Type B pancreatic cell (in vitro differentiated cells): Measurements from ENCODE around the gene ETV6. TPM values are rescaled to one million over a fixed set of nuclear protein-coding genes. Genes with fewer than 3 reads are reported as not detected.

ENCODE experiments used
- DNase-seq: peaks from one replicate; pipeline ENCODE4 v3.0.0; 2021; ENCODE audit warnings: mixed read lengths; ENCODE audit not compliant: unreplicated experiment; ENCODE audit errors: extremely low spot score
- H3K27ac Mint-ChIP-seq: 2 replicates; pipeline ENCODE4 v1.8.0; 2021; ENCODE audit warnings: mild to moderate bottlenecking, mixed read lengths
- H3K27me3 Mint-ChIP-seq: 2 replicates; pipeline ENCODE4 v1.8.0; 2021; ENCODE audit warnings: mixed read lengths
- H3K36me3 Mint-ChIP-seq: 2 replicates; pipeline ENCODE4 v1.8.0; 2021; ENCODE audit warnings: mixed read lengths
- H3K4me1 Mint-ChIP-seq: one replicate; pipeline ENCODE4 v1.8.0; 2021; ENCODE audit warnings: mixed read lengths; ENCODE audit not compliant: unreplicated experiment
- H3K4me3 Mint-ChIP-seq: 2 replicates; pipeline ENCODE4 v1.8.0; 2021; ENCODE audit warnings: mild to moderate bottlenecking, mixed read lengths
- H3K9me3 Mint-ChIP-seq: 2 replicates; pipeline ENCODE4 v1.8.0; 2021; ENCODE audit warnings: mixed read lengths
- total RNA-seq: library from RNA; stranded (reverse); gene quantifications from 2 replicates; pipeline ENCODE4 v1.2.1, GENCODE V29; 2021; ENCODE audit warnings: low replicate concordance
- TF ChIP-seq, protein P1 (sequence below): fragments of 200-600 bp; sonication (generic); conservative IDR thresholded peaks from 2 replicates; pipeline ENCODE4 v1.5.0; 2021; ENCODE audit warnings: antibody characterized with exemption, mild to moderate bottlenecking

ETV6 gene
- total RNA-seq, 1 donor from 2014 or later = 26.5 TPM

DNA sequence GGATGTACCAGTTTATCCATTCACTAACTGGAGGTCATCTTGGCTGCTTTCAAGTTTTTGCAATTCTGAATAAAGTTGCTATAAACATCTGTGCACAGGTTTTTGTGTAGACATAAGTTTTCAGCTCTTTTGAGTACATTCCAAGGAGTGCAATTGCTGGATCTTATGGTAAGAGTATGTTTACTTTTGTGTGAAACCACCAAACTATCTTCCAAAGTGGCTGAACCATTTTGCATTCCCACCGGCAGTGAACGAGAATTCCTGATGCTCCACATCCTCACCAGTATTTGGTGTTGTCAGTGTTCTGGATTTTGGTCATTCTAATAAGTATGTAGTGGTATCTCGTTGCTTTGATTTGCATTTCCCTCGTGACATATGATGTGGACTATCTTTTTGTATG is 270.8 kb downstream of the ETV6 start:
- Mint-ChIP-seq H3K9me3 (no peaks in the 10 kb centered on the region), H3K36me3 (no peaks in the 10 kb centered on the region)
- DNase-seq = no peak

DNA sequence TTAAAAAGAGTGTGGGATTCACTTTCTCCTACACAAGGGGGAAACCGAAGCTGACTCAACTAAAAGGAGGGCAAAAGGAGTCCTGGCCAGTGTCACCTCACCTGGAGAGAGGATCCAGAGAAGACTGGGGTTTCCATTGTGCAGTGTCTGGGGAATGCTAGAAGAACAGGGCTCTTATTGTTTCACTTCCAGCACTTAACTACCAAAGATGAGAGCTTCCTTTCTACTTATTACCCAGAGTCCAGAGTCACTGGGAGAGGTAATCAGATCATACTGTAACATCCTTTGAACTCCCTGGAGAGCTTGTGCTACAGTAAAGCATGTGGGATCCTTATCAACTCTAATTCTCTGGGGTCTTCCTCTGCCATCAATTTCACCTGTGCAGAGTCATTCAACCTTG is 272.9 kb downstream of the ETV6 start:
- H3K36me3 Mint-ChIP-seq = no peaks in the 10 kb centered on the region
- TF ChIP-seq, protein P1, sequence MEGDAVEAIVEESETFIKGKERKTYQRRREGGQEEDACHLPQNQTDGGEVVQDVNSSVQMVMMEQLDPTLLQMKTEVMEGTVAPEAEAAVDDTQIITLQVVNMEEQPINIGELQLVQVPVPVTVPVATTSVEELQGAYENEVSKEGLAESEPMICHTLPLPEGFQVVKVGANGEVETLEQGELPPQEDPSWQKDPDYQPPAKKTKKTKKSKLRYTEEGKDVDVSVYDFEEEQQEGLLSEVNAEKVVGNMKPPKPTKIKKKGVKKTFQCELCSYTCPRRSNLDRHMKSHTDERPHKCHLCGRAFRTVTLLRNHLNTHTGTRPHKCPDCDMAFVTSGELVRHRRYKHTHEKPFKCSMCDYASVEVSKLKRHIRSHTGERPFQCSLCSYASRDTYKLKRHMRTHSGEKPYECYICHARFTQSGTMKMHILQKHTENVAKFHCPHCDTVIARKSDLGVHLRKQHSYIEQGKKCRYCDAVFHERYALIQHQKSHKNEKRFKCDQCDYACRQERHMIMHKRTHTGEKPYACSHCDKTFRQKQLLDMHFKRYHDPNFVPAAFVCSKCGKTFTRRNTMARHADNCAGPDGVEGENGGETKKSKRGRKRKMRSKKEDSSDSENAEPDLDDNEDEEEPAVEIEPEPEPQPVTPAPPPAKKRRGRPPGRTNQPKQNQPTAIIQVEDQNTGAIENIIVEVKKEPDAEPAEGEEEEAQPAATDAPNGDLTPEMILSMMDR = no peak

More for the DNA sequence above, 270.8 kb downstream of the ETV6 start:
- H3K4me1 Mint-ChIP-seq = peaks cover 4% of the 10 kb centered on the region
- no peak overlapping the region for H3K4me3 Mint-ChIP-seq
- TF ChIP-seq, protein P1 = no peak
- no peak overlapping the region for H3K27ac Mint-ChIP-seq
- peaks cover 20% of the 10 kb centered on the region for H3K27me3 Mint-ChIP-seq

DNA sequence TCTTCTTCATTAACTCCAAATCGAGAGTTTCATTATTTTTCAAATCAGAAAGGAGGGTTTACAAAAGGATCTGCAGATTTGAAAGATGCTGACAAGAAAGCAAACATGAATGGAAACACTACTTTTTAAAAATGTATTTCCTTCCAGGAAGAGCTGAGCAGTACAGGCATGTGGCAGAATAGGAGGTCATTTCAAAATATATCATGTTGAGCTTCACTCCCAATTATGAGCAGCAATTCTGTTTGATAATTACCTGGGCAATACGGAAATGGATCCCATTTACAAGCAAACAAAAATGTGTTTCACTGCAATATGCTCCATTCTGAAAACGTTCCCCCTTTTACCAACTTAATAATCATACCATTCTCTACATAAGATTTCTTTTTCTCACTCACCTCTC is 273.6 kb downstream of the ETV6 start:
- peaks cover 4% of the 10 kb centered on the region for H3K4me1 Mint-ChIP-seq
- TF ChIP-seq, protein P1 = no peak
- H3K4me3 Mint-ChIP-seq = no peak overlapping the region
- no peaks in the 10 kb centered on the region for H3K36me3 Mint-ChIP-seq
- H3K9me3 Mint-ChIP-seq = no peaks in the 10 kb centered on the region
- peaks cover 20% of the 10 kb centered on the region for H3K27me3 Mint-ChIP-seq
- H3K27ac Mint-ChIP-seq = no peak overlapping the region
- no peak for DNase-seq

More for the DNA sequence above, 272.9 kb downstream of the ETV6 start:
- no peak for DNase-seq
- H3K27me3 Mint-ChIP-seq = peaks cover 20% of the 10 kb centered on the region
- H3K27ac Mint-ChIP-seq = peak overlapping the region; percentile 21
- H3K4me1 Mint-ChIP-seq = peaks cover 4% of the 10 kb centered on the region
- no peak overlapping the region for H3K4me3 Mint-ChIP-seq
- no peaks in the 10 kb centered on the region for H3K9me3 Mint-ChIP-seq

DNA sequence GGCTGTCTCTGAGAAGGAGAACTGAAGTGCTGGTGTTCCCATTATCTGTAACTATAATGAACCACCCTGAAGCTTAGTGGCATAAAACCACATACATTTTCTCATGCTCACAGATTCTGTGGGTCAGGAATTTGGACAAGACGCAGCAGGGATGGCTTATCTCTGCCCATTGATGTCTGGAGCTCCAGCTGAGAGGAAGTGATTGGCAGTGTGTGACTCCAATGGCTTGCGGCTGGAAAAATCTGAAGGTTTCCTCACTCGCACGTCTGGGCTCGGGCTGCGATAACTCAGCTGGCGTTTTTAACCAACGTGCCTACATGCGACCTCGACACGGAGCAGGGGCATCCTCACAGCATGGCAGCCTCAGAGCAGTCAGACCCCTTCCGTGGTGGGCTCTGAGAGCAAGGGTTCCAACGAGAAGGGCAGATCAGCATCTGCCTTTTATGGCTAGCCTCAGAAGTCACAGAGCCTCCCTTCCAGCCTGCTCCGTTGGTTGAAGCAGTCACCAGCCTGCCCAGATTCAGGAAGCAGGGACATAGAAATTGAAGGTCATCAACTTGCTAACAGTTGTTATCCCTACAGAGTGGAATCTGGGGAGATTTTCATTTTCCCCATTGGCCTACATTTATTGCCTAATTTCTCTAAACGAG is 277.9 kb downstream of the ETV6 start:
- no peak overlapping the region for H3K27ac Mint-ChIP-seq
- no peak for DNase-seq
- no peak overlapping the region for H3K4me3 Mint-ChIP-seq
- TF ChIP-seq, protein P1 = no peak
- H3K36me3 Mint-ChIP-seq = no peaks in the 10 kb centered on the region
- H3K4me1 Mint-ChIP-seq = peaks cover 4% of the 10 kb centered on the region
- H3K9me3 Mint-ChIP-seq = no peaks in the 10 kb centered on the region
- peaks cover 15% of the 10 kb centered on the region for H3K27me3 Mint-ChIP-seq

DNA sequence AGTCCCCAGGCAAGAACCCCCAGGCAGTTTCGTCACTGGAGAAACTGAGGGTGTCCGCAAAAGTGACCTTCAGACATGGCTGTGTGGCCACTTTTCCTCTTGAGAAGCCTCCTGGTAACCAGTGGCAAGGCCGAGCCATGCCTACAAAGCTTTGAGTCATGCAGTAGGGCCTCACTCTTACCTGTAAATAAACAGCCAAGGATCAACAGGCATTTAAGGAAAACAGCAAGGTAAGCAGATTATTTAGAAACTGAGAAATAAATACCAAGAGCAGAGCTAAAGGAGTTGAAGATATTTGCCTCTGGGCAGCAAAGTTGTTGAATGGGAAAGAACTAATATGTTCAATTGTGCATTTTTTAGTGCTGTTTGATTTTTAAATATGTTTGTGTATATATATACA is 280.2 kb downstream of the ETV6 start:
- Mint-ChIP-seq H3K36me3 (no peaks in the 10 kb centered on the region), H3K27me3 (peaks cover 15% of the 10 kb centered on the region), H3K4me3 (no peak overlapping the region), H3K4me1 (no peaks in the 10 kb centered on the region), H3K27ac (no peak overlapping the region), H3K9me3 (no peaks in the 10 kb centered on the region)
- TF ChIP-seq, protein P1 = no peak
- DNase-seq = no peak

DNA sequence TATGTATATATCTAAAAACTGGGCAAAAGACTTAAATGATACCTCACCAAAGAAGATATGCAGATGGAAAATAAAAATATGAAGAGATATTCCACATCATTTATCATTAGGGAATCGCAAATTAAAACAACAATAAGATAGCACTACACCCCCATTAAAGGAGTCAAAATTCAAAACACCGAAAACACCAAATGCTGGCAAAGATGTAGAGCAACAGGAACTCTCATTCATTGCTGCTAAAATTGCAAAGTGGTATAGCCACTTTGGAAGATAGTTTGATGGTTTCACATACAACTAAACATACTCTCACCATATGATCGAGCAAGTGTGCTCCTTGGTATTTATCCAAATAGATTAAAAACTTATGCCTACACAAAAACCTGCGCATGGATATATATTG is 289.7 kb downstream of the ETV6 start:
- no peak for DNase-seq
- peaks cover 4% of the 10 kb centered on the region for H3K9me3 Mint-ChIP-seq
- no peaks in the 10 kb centered on the region for H3K36me3 Mint-ChIP-seq
- H3K27ac Mint-ChIP-seq = no peak overlapping the region
- no peaks in the 10 kb centered on the region for H3K27me3 Mint-ChIP-seq
- TF ChIP-seq, protein P1 = no peak
- no peak overlapping the region for H3K4me3 Mint-ChIP-seq
- no peaks in the 10 kb centered on the region for H3K4me1 Mint-ChIP-seq
